Gastroesophageal sphincter (tissue), 4 donors: ENCODE measurements around the gene PRDM8. TPM values are rescaled to one million over a fixed set of nuclear protein-coding genes. Genes with fewer than 3 reads are reported as not detected.
A peak's percentile ranks its signal among the peaks of the same experiment; 100 is the strongest.

Experiments used
- ATAC-seq: fragments of 150-250 bp; one replicate; pipeline ENCODE4 v1.9.1; 2016; ENCODE audit warnings: mild to moderate bottlenecking, moderate library complexity
- H3K27ac ChIP-seq, 4 donors: fragments of 200-600 bp; sonication (generic) in 3 of 4; 1 replicate in 3 of 4; 2 replicates in 1 of 4; pipeline ENCODE4 v1.5.1; 2016 to 2019
- H3K27me3 ChIP-seq: fragments of 200-600 bp; sonication (generic); one replicate; pipeline ENCODE4 v1.5.1; 2019
- H3K36me3 ChIP-seq, 2 donors: fragments of 200-600 bp; sonication (generic); one replicate each; pipeline ENCODE4 v1.5.1; 2019; ENCODE audit warnings: control low read depth in 1 of 2
- H3K4me1 ChIP-seq, 3 donors: fragments of 200-600 bp; sonication (generic); 1 replicate in 2 of 3; 2 replicates in 1 of 3; pipeline ENCODE4 v1.5.1; 2016 to 2019; ENCODE audit warnings: control low read depth in 2 of 3
- H3K4me3 ChIP-seq, 2 donors: fragments of 200-600 bp; sonication (generic); one replicate each; pipeline ENCODE4 v1.5.1; 2019; ENCODE audit warnings: mild to moderate bottlenecking in 1 of 2, moderate library complexity in 1 of 2
- H3K9me3 ChIP-seq, 3 donors: fragments of 200-600 bp; sonication (generic); one replicate each; pipeline ENCODE4 v1.5.1; 2017 to 2019; ENCODE audit warnings: control low read depth in 2 of 3
- EP300 ChIP-seq: sonication (generic); formaldehyde crosslinking; IDR thresholded peaks from one replicate; pipeline ENCODE4 v1.6.1; 2017; ENCODE audit warnings: antibody characterized with exemption, mild to moderate bottlenecking
- POLR2A ChIP-seq, 2 donors: fragments of 450-650 bp; IDR thresholded peaks; one replicate each; pipeline ENCODE4 v1.6.1; 2017; ENCODE audit warnings: antibody characterized with exemption in 2 of 2, mild to moderate bottlenecking in 2 of 2, moderate library complexity in 1 of 2
- POLR2AphosphoS5 ChIP-seq: sonication (generic); formaldehyde crosslinking; IDR thresholded peaks from one replicate; pipeline ENCODE4 v1.6.1; 2017; ENCODE audit warnings: antibody characterized with exemption
- WGBS, 2 donors: methylation state at CpG; one replicate each; pipeline ENCODE4 v1.1.5; 2018; ENCODE audit warnings: low coverage in 1 of 2; 5-methylcytosine and 5-hydroxymethylcytosine counted together
- total RNA-seq, 4 donors: library from RNA; depleted of rRNA; stranded (reverse); fragments of >200 nt; gene quantifications; one replicate each; pipeline ENCODE4 v1.1.0, GENCODE V29; 2016
- TF ChIP-seq, protein P1 (sequence below), 4 experiments: fragments of 200-600 bp in 2 of 4; fragments of 450-650 bp in 2 of 4; sonication (generic) in 1 of 4; IDR thresholded peaks; one replicate each; pipeline ENCODE4 v1.5.1; 2017 to 2019; ENCODE audit warnings: antibody characterized with exemption in 4 of 4, mild to moderate bottlenecking in 2 of 4, moderate library complexity in 2 of 4

The PRDM8 gene
- total RNA-seq, 4 donors from 2014 or later = 31.2 to 43.6 (median 36.9) TPM

- no peaks in the 10 kb centered on the region for H3K36me3 ChIP-seq
- H3K4me1 ChIP-seq = peaks cover 0 to 21% (median 0%) of the 10 kb centered on the region in 3 donors
- no peak overlapping the region for H3K4me3 ChIP-seq
- WGBS, 2 donors = 97 to 98% methylated on average over 4 of the region's 4 CpGs
- H3K27me3 ChIP-seq = no peaks in the 10 kb centered on the region
- TF ChIP-seq POLR2A (IDR thresholded peaks at IDR 0.05) (no peak), EP300 (no peak), POLR2AphosphoS5 (no peak)
- TF ChIP-seq, protein P1, sequence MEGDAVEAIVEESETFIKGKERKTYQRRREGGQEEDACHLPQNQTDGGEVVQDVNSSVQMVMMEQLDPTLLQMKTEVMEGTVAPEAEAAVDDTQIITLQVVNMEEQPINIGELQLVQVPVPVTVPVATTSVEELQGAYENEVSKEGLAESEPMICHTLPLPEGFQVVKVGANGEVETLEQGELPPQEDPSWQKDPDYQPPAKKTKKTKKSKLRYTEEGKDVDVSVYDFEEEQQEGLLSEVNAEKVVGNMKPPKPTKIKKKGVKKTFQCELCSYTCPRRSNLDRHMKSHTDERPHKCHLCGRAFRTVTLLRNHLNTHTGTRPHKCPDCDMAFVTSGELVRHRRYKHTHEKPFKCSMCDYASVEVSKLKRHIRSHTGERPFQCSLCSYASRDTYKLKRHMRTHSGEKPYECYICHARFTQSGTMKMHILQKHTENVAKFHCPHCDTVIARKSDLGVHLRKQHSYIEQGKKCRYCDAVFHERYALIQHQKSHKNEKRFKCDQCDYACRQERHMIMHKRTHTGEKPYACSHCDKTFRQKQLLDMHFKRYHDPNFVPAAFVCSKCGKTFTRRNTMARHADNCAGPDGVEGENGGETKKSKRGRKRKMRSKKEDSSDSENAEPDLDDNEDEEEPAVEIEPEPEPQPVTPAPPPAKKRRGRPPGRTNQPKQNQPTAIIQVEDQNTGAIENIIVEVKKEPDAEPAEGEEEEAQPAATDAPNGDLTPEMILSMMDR (IDR thresholded peaks at IDR 0.05) = no peak
- no peak for ATAC-seq
- no peak overlapping the region for H3K27ac ChIP-seq
- H3K9me3 ChIP-seq = peaks cover 0 to 13% (median 0%) of the 10 kb centered on the region in 3 donors
Observed at GRCh38 chr4:80178964-80179363, 18.3 kb upstream of the PRDM8 start.

DNA sequence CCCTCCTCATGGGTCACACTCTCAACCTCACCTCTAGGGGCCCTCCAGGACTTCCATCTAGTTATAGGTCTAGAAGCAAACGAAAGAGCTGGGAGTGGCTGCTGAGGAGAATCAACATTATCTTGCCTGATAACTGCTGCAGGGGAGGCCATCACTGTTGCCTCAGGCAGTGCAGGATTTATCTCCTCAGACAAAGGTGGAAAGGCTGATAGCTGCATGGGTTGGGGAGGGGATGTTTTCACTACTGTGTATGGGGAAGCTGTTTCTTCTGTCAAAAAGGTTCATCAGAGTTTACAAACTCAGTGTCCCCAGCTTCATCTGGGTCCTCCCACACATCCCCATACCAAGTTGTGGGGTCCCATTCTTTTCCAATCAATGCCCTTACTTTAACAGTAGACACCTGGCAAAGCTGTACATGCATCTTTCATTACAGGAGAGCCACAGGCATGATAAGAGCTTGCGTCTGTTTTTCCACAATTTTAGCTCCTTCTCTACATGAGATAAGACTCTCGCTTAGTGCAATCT is 17.6 kb upstream of the PRDM8 start:
- no peak for ATAC-seq
- Histone ChIP-seq H3K27me3 (no peaks in the 10 kb centered on the region), H3K4me1 (peaks cover 0 to 21% (median 0%) of the 10 kb centered on the region in 3 donors), H3K9me3 (peaks cover 0 to 13% (median 0%) of the 10 kb centered on the region in 3 donors), H3K4me3 (no peak overlapping the region), H3K36me3 (no peaks in the 10 kb centered on the region), H3K27ac (no peak overlapping the region)
- no peak for TF ChIP-seq EP300
- WGBS, 2 donors = 91% methylated on average over 2 of the region's 3 CpGs; no CpG with 5 or more reads in 1 of the 2 donors

DNA sequence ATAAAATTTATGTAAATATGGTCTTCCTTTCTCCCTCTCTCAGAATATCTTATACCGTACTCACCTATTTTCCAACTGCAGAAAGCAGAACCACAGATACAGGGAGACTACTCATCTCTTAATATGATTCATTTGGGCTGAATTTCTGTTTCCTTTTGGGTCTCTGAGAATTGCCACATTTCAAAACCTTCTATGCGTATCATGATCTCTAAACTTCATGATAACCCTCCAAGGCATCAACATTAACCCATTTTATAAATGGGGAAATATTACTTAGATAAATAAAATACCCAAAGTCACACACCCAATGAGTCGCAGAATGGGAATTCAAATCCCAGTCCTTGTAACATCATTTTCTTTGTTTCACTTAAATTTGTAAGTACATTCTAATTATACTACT is 16.6 kb upstream of the PRDM8 start:
- no peak overlapping the region for H3K4me3 ChIP-seq
- 70 to 89% methylated on average over 3 of the region's 3 CpGs for WGBS, 2 donors
- no peaks in the 10 kb centered on the region for H3K27me3 ChIP-seq
- no peak for ATAC-seq
- TF ChIP-seq POLR2AphosphoS5 = no peak
- no peak for TF ChIP-seq POLR2A (IDR thresholded peaks at IDR 0.05)
- no peak for TF ChIP-seq EP300
- TF ChIP-seq, protein P1 (IDR thresholded peaks at IDR 0.05) = no peak
- H3K9me3 ChIP-seq = peaks cover 0 to 13% (median 0%) of the 10 kb centered on the region in 3 donors
- H3K4me1 ChIP-seq = peaks cover 0 to 32% (median 1%) of the 10 kb centered on the region in 3 donors
- H3K27ac ChIP-seq = no peak overlapping the region
- H3K36me3 ChIP-seq = no peaks in the 10 kb centered on the region

DNA sequence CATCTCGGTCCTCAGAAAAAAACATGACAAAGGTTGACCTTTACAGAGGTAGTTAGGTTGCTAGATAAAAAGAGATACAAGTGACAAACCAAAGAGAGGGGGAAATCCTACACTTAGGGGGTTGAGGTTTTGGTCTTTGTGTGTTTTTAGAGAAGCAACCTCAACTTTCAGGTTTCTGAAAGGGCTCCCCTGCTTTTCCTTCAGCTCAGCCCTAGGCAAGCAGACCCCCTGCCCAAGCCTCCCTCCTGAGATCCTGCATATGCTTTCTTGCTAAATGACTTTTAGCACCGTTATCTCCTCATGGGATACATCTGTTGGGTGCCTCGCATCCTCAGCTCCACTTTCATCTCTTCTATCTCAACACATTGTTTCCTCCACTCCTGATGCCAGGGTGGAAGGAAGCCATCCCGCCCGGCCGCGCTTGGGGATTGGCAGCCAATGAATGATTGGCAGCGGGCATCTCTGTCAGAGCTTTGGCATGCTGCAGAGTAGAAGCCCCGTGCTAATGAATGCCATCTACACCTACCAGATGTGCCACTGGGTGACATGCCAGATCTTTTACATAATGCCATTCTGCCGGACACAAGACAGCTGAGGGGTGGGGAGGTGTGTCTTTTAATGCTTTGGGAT is 15.0 kb upstream of the PRDM8 start:
- H3K4me3 ChIP-seq = no peak overlapping the region
- H3K4me1 ChIP-seq = peaks cover 0 to 48% (median 5%) of the 10 kb centered on the region in 3 donors
- no peaks in the 10 kb centered on the region for H3K27me3 ChIP-seq
- no peaks in the 10 kb centered on the region for H3K36me3 ChIP-seq
- ATAC-seq = no peak
- peaks cover 0 to 13% (median 0%) of the 10 kb centered on the region in 3 donors for H3K9me3 ChIP-seq
- TF ChIP-seq EP300 (no peak), POLR2A (IDR thresholded peaks at IDR 0.05) (no peak), POLR2AphosphoS5 (no peak)
- TF ChIP-seq, protein P1 (IDR thresholded peaks at IDR 0.05) = no peak
- peak overlapping the region in 2 of 4 donors; percentile 17 to 91 for H3K27ac ChIP-seq
- 45 to 64% methylated on average over 5 to 8 of the region's 10 CpGs for WGBS, 2 donors

GRCh38 chr4:80183250-80184052 is 13.9 kb upstream of the PRDM8 start:
- Histone ChIP-seq H3K36me3 (peaks cover 0 to under 1% of the 10 kb centered on the region in 2 donors), H3K27ac (peak overlapping the region; percentile 83 to 91 (median 90)), H3K9me3 (peaks cover 0 to 13% (median 0%) of the 10 kb centered on the region in 3 donors), H3K4me3 (peak overlapping the region; percentile 83 to 92), H3K27me3 (no peaks in the 10 kb centered on the region), H3K4me1 (peaks cover 0 to 54% (median 5%) of the 10 kb centered on the region in 3 donors)
- ATAC-seq = peak; percentile 61
- TF ChIP-seq POLR2AphosphoS5 (no peak), POLR2A (IDR thresholded peaks at IDR 0.05) (no peak), EP300 (no peak)
- TF ChIP-seq, protein P1 (IDR thresholded peaks at IDR 0.05) = no peak
- 0% methylated on average over 2 to 5 of the region's 54 CpGs for WGBS, 2 donors
